ENCODE data around the gene TIGD1.

- TF ChIP-seq POLR2A (IDR thresholded peaks at IDR 0.05; ENCODE audit: low read depth, low read length) (no peak), POLR2AphosphoS5 (IDR thresholded peaks at IDR 0.05; ENCODE audit: low read depth, low read length) (no peak), TAF1 (IDR thresholded peaks at IDR 0.05; ENCODE audit: low read depth, low read length) (no peak), SPI1 (IDR thresholded peaks at IDR 0.05; ENCODE audit: low read depth, low read length) (no peak), PAX5 (IDR thresholded peaks at IDR 0.05; ENCODE audit: insufficient read depth, low read length, severe bottlenecking) (no peak)
Measured at GRCh38 chr2:232501794-232502390, 48.5 kb downstream of the TIGD1 start.

Measured in GM12891 (cell line).